H1 (cell line): ENCODE results near the gene NDUFA11. TPM values are rescaled to one million over a fixed set of nuclear protein-coding genes. Genes with fewer than 3 reads are reported as not detected.

Experiments
- CTCF ChIA-PET: fragments of 300-600 bp; sonication (Branson Sonifier 250); formaldehyde crosslinking; loops from one replicate; lab custom pipeline; 2021; ENCODE audit not compliant: partially characterized antibody; lab: Charles Lee
- POLR2A ChIA-PET: fragments of 300-600 bp; sonication (Branson Sonifier 250); formaldehyde crosslinking; loops from one replicate; lab custom pipeline; 2021; ENCODE audit warnings: inconsistent platforms; ENCODE audit not compliant: partially characterized antibody; lab: Charles Lee
- DNase-seq, 2 experiments: peaks; one replicate each; pipeline versions ENCODE4 v3.0.0 to v3.0.0-alpha.2; 2010 to 2022; ENCODE audit warnings: low spot score in 2 of 2, low read depth in 1 of 2, mixed read lengths in 1 of 2
- FAIRE-seq: peaks from 2 replicates; lab custom pipeline; 2011; peaks lifted over from hg19 to GRCh38; lab: Jason Lieb, UNC
- H2AFZ ChIP-seq: 2 replicates; pipeline ENCODE4 v1.8.1; 2012; ENCODE audit warnings: low read length, inconsistent platforms
- H2AK5ac ChIP-seq: 2 replicates; pipeline ENCODE4 v1.6.1; 2013; ENCODE audit warnings: low read depth, low read length
- H2BK120ac ChIP-seq: replicated peaks from 2 replicates; pipeline ENCODE3; 2013; ENCODE audit warnings: low read depth, low read length, inconsistent platforms
- H2BK12ac ChIP-seq: 2 replicates; pipeline ENCODE4 v1.6.1; 2013; ENCODE audit warnings: low read depth, low read length
- H2BK15ac ChIP-seq: 2 replicates; pipeline ENCODE4 v1.6.1; 2013; ENCODE audit warnings: low read length
- H2BK20ac ChIP-seq: 2 replicates; pipeline ENCODE4 v1.6.1; 2013; ENCODE audit warnings: low read length
- H2BK5ac ChIP-seq: 2 replicates; pipeline ENCODE4 v1.6.1; 2013; ENCODE audit warnings: low read depth, low read length
- H3K14ac ChIP-seq: 2 replicates; pipeline ENCODE4 v1.6.1; 2013; ENCODE audit warnings: inconsistent platforms; ENCODE audit not compliant: insufficient read length
- H3K18ac ChIP-seq: 2 replicates; pipeline ENCODE4 v1.6.1; 2013; ENCODE audit warnings: low read length; ENCODE audit errors: extremely low read depth
- H3K23ac ChIP-seq: 2 replicates; pipeline ENCODE4 v1.6.1; 2013; ENCODE audit warnings: inconsistent platforms; ENCODE audit not compliant: insufficient read length
- H3K23me2 ChIP-seq: 2 replicates; pipeline ENCODE4 v1.6.1; 2013; ENCODE audit warnings: low read depth, low read length
- H3K27ac ChIP-seq: 2 replicates; pipeline ENCODE4 v1.6.1; 2011; ENCODE audit warnings: low read depth, low read length, inconsistent platforms
- H3K27me3 ChIP-seq, 4 experiments: replicated peaks in 1 of 4; 1 replicate in 1 of 4; 2 replicates in 3 of 4; pipeline versions ENCODE4 v1.6.1 to v1.8.1; 2011 to 2013; ENCODE audit warnings: low read length in 3 of 4, mild to moderate bottlenecking in 3 of 4, inconsistent platforms in 2 of 4, mixed read lengths in 2 of 4, moderate library complexity in 1 of 4; ENCODE audit not compliant: control insufficient read depth in 3 of 4, insufficient read depth in 3 of 4; ENCODE audit errors: extremely low read depth in 1 of 4
- H3K36me3 ChIP-seq, 4 experiments: 2 replicates each; pipeline versions ENCODE4 v1.6.1 to v1.8.1; 2011 to 2013; ENCODE audit warnings: mild to moderate bottlenecking in 4 of 4, low read length in 3 of 4, moderate library complexity in 2 of 4, control low read depth in 1 of 4, inconsistent platforms in 1 of 4; ENCODE audit not compliant: insufficient read depth in 4 of 4, control insufficient read depth in 2 of 4
- H3K4ac ChIP-seq: replicated peaks from 2 replicates; pipeline ENCODE3; 2013; ENCODE audit warnings: low read length, low read depth, mixed read lengths, inconsistent platforms; ENCODE audit not compliant: insufficient read length
- H3K4me1 ChIP-seq, 4 experiments: replicated peaks in 1 of 4; 1 replicate in 1 of 4; 2 replicates in 3 of 4; pipeline versions ENCODE4 v1.6.1 to v1.8.1; 2011 to 2013; ENCODE audit warnings: low read length in 3 of 4, inconsistent platforms in 2 of 4, mixed read lengths in 1 of 4; ENCODE audit not compliant: insufficient read depth in 4 of 4, control insufficient read depth in 3 of 4
- H3K4me2 ChIP-seq, 2 experiments: 2 replicates each; pipeline versions ENCODE4 v1.6.1 to v1.8.1; 2011 to 2013; ENCODE audit warnings: low read depth in 2 of 2, low read length in 2 of 2, control low read depth in 1 of 2, inconsistent platforms in 1 of 2, mild to moderate bottlenecking in 1 of 2; ENCODE audit not compliant: insufficient read depth in 1 of 2
- H3K4me3 ChIP-seq, 4 experiments: fragments of 200-600, 300-600 bp in 1 of 4; sonication (generic), shearing (Covaris generic), sonication (Bioruptor Twin) in 1 of 4; 2 replicates each; pipeline versions ENCODE4 v1.5.1 to v1.8.1; 2011 to 2016; ENCODE audit warnings: low read length in 4 of 4, low read depth in 3 of 4, control low read depth in 2 of 4, inconsistent platforms in 2 of 4, mild to moderate bottlenecking in 2 of 4, mixed read lengths in 1 of 4, moderate library complexity in 1 of 4; ENCODE audit not compliant: insufficient read depth in 2 of 4; ENCODE audit errors: extremely low read depth in 1 of 4
- H3K56ac ChIP-seq: replicated peaks from 2 replicates; pipeline ENCODE3; 2013; ENCODE audit warnings: low read depth, mild to moderate bottlenecking, mixed read lengths, low read length, inconsistent platforms; ENCODE audit not compliant: insufficient read length
- H3K79me1 ChIP-seq: 2 replicates; pipeline ENCODE4 v1.6.1; 2013; ENCODE audit warnings: low read depth, low read length, control low read depth
- H3K79me2 ChIP-seq, 2 experiments: 2 replicates each; pipeline versions ENCODE4 v1.6.1 to v1.8.1; 2012 to 2013; ENCODE audit warnings: low read length in 2 of 2, mild to moderate bottlenecking in 2 of 2, inconsistent platforms in 1 of 2; ENCODE audit not compliant: insufficient read depth in 2 of 2, control insufficient read depth in 1 of 2
- H3K9ac ChIP-seq, 4 experiments: replicated peaks in 1 of 4; 1 replicate in 1 of 4; 2 replicates in 3 of 4; pipeline versions ENCODE4 v1.6.1 to v1.8.1; 2011 to 2013; ENCODE audit warnings: low read depth in 3 of 4, low read length in 3 of 4, control low read depth in 2 of 4, mild to moderate bottlenecking in 2 of 4, moderate library complexity in 2 of 4, inconsistent platforms in 1 of 4; ENCODE audit errors: extremely low read depth in 1 of 4
- H3K9me3 ChIP-seq, 2 experiments: 2 replicates each; pipeline versions ENCODE4 v1.6.1 to v1.8.1; 2012 to 2013; ENCODE audit warnings: mild to moderate bottlenecking in 2 of 2, moderate library complexity in 2 of 2, control low read depth in 1 of 2, inconsistent platforms in 1 of 2, low read depth in 1 of 2, low read length in 1 of 2, mixed read lengths in 1 of 2; ENCODE audit not compliant: insufficient read depth in 2 of 2
- H4K20me1 ChIP-seq, 2 experiments: replicated peaks in 1 of 2; 2 replicates each; pipeline versions ENCODE3 to v1.8.1; 2011 to 2013; ENCODE audit warnings: inconsistent platforms in 2 of 2, low read length in 2 of 2, mild to moderate bottlenecking in 1 of 2; ENCODE audit not compliant: insufficient read depth in 2 of 2, control insufficient read depth in 1 of 2
- H4K5ac ChIP-seq: 2 replicates; pipeline ENCODE4 v1.6.1; 2013; ENCODE audit warnings: low read length, low read depth, mixed read lengths, inconsistent platforms; ENCODE audit not compliant: insufficient read length
- H4K8ac ChIP-seq: 2 replicates; pipeline ENCODE4 v1.8.0; 2013; ENCODE audit warnings: mild to moderate bottlenecking, moderate library complexity, low read length, inconsistent platforms; ENCODE audit not compliant: insufficient read depth; ENCODE audit errors: extremely low read depth
- H4K91ac ChIP-seq: replicated peaks from 2 replicates; pipeline ENCODE3; 2013; ENCODE audit warnings: low read length, mixed read lengths, inconsistent platforms; ENCODE audit not compliant: insufficient read length
- ATF3 ChIP-seq: IDR thresholded peaks from 2 replicates; pipeline ENCODE4 v1.6.1; 2011; ENCODE audit warnings: low read depth, mild to moderate bottlenecking, low read length; ENCODE audit not compliant: insufficient read depth
- CBX8 ChIP-seq: fragments of 300-800, 300-1000 bp; sonication (generic); IDR thresholded peaks from 2 replicates; pipeline ENCODE4 v1.7.1; 2016; ENCODE audit warnings: low read depth, low read length, borderline replicate concordance
- CHD1 ChIP-seq: IDR thresholded peaks from 2 replicates; pipeline ENCODE4 v1.6.1; 2012; ENCODE audit warnings: low read depth, low read length, improper control_type of control experiment
- CHD2 ChIP-seq: IDR thresholded peaks from 2 replicates; pipeline ENCODE4 v1.6.1; 2012; ENCODE audit warnings: low read length, improper control_type of control experiment
- CREB1 ChIP-seq: IDR thresholded peaks from 2 replicates; pipeline ENCODE4 v1.6.1; 2012; ENCODE audit warnings: inconsistent platforms
- EGR1 ChIP-seq: IDR thresholded peaks from 2 replicates; pipeline ENCODE4 v1.6.1; 2011; ENCODE audit warnings: low read depth, low read length, borderline replicate concordance
- NANOG ChIP-seq: IDR thresholded peaks from 2 replicates; pipeline ENCODE4 v1.6.1; 2011; ENCODE audit warnings: low read length, low read depth, mild to moderate bottlenecking, inconsistent platforms; ENCODE audit not compliant: insufficient read depth, poor library complexity, severe bottlenecking
- POLR2A ChIP-seq, 2 experiments: IDR thresholded peaks; 1 replicate in 1 of 2; 2 replicates in 1 of 2; pipeline ENCODE4 v1.6.1; 2011; ENCODE audit warnings: low read depth in 2 of 2, low read length in 2 of 2, mild to moderate bottlenecking in 2 of 2; ENCODE audit errors: control extremely low read depth in 1 of 2
- POLR2AphosphoS5 ChIP-seq: IDR thresholded peaks from 2 replicates; pipeline ENCODE4 v1.6.1; 2011; ENCODE audit warnings: low read depth, low read length
- POU5F1 ChIP-seq: IDR thresholded peaks from 2 replicates; pipeline ENCODE4 v1.6.1; 2011; ENCODE audit warnings: low read depth, mild to moderate bottlenecking, low read length, moderate library complexity
- RFX5 ChIP-seq: IDR thresholded peaks from 2 replicates; pipeline ENCODE4 v1.6.1; 2011; ENCODE audit warnings: low read depth, low read length, improper control_type of control experiment, borderline replicate concordance
- SIRT6 ChIP-seq: IDR thresholded peaks from one replicate; pipeline ENCODE4 v1.7.1; 2012; ENCODE audit warnings: low read length, inconsistent platforms
- SIX5 ChIP-seq: IDR thresholded peaks from 2 replicates; pipeline ENCODE4 v1.6.1; 2011; ENCODE audit warnings: mild to moderate bottlenecking, low read depth, low read length
- SP1 ChIP-seq: IDR thresholded peaks from 2 replicates; pipeline ENCODE4 v1.6.1; 2011; ENCODE audit warnings: low read depth, low read length
- SP2 ChIP-seq: IDR thresholded peaks from 2 replicates; pipeline ENCODE4 v1.6.1; 2012; ENCODE audit warnings: mild to moderate bottlenecking, low read length, inconsistent platforms
- TCF12 ChIP-seq: IDR thresholded peaks from 2 replicates; pipeline ENCODE4 v1.6.1; 2011; ENCODE audit warnings: low read depth, mild to moderate bottlenecking, low read length
- WGBS, 2 experiments: shearing (Covaris generic) in 1 of 2; methylation state at CpG; one replicate each; pipeline versions ENCODE4 v1.1.6 to v1.1.7; 2013 to 2015; ENCODE audit warnings: low lambda C conversion rate in 2 of 2, mixed read lengths in 2 of 2, inconsistent platforms in 1 of 2, low coverage in 1 of 2, missing lambda C conversion rate in 1 of 2; ENCODE audit not compliant: insufficient replicate concordance in 2 of 2, insufficient coverage in 1 of 2, insufficient read length in 1 of 2; ENCODE audit errors: extremely low coverage in 1 of 2, missing lambda C conversion rate in 1 of 2; 5-methylcytosine and 5-hydroxymethylcytosine counted together
- polyA plus RNA-seq, 7 experiments: library from polyadenylated mRNA; depleted of rRNA in 3 of 7; stranded (reverse) in 5 of 7; unstranded in 2 of 7; fragments of >200 nt in 5 of 7; fragments of 200-250 nt in 2 of 7; gene quantifications; 1 replicate in 5 of 7; 2 replicates in 1 of 7; 4 replicates in 1 of 7; pipeline versions ENCODE4 v1.2.1 to v1.2.3, GENCODE V29; 2011 to 2013; ENCODE audit warnings: missing spikeins in 2 of 7, mixed read lengths in 2 of 7
- total RNA-seq: library from RNA; stranded (reverse); fragmentation: NEBNext Ultra II Directional; extraction: Animal tissue kit (Norgen Biotek cat#: 25700); gene quantifications from 2 replicates; pipeline ENCODE4 v1.2.1, GENCODE V29; 2021

NDUFA11 gene
- total and polyA plus RNA-seq, 2 of the 8 experiments (the other 6 are each of a cell fraction or from before 2014, with no cell fraction given), result 205 to 1,037 TPM

GRCh38 chr19:5923356-5923755, 19.8 kb upstream of the NDUFA11 start:
- H3K27me3 ChIP-seq, result no peaks in the 10 kb centered on the region; a peak in 1 of 7 replicates
- H2BK15ac ChIP-seq, result no peak overlapping the region
- ChIA-PET CTCF (interaction anchor here (1.0 to 1.4 kb wide), 3 partner anchors 11 to 120 kb away, joined by 3 to 5 read pairs (median 3); no protein-coding TSS in a partner anchor), POLR2A (no interaction called here)
- no peaks in the 10 kb centered on the region for H3K9me3 ChIP-seq
- peaks cover 3 to 21% of the 10 kb centered on the region in 2 experiments for H4K20me1 ChIP-seq
- FAIRE-seq, result no peak
- no peak overlapping the region for H2AK5ac ChIP-seq
- H3K23me2 ChIP-seq, result no peaks in the 10 kb centered on the region
- H3K9ac ChIP-seq, result no peak overlapping the region
- H2BK20ac ChIP-seq, result no peak overlapping the region
- no peak overlapping the region for H3K4me2 ChIP-seq
- no peak overlapping the region for H2AFZ ChIP-seq
- H3K27ac ChIP-seq, result no peak overlapping the region
- no peak for DNase-seq
- no peak overlapping the region for H4K91ac ChIP-seq
- no peak overlapping the region for H3K56ac ChIP-seq
- H3K18ac ChIP-seq, result no peak overlapping the region
- H4K5ac ChIP-seq, result no peak overlapping the region
- H3K4ac ChIP-seq, result no peak overlapping the region
- no peaks in the 10 kb centered on the region for H3K79me2 ChIP-seq
- H3K14ac ChIP-seq, result no peak overlapping the region
- H2BK5ac ChIP-seq, result no peak overlapping the region
- H4K8ac ChIP-seq, result no peak overlapping the region
- no peak overlapping the region for H3K23ac ChIP-seq
- H3K36me3 ChIP-seq, result peaks cover 19 to 57% (median 50%) of the 10 kb centered on the region in 4 experiments
- H3K4me3 ChIP-seq, result no peak overlapping the region
- H3K79me1 ChIP-seq, result no peaks in the 10 kb centered on the region
- WGBS, 2 experiments, result 86% methylated on average over 16 of the region's 16 CpGs; no CpG with 5 or more reads in 1 of the 2 experiments
- no peak overlapping the region for H2BK12ac ChIP-seq
- no peaks in the 10 kb centered on the region for H3K4me1 ChIP-seq
- H2BK120ac ChIP-seq, result no peak overlapping the region
- TF ChIP-seq SP2 (no peak), EGR1 (no peak), POLR2AphosphoS5 (no peak), CREB1 (no peak), CHD2 (no peak), NANOG (no peak), SIX5 (no peak), RFX5 (no peak), CHD1 (no peak), SP1 (no peak), POU5F1 (no peak), CBX8 (no peak), ATF3 (no peak), SIRT6 (no peak), POLR2A (IDR thresholded peaks at IDR 0.05; ENCODE audit: control extremely low read depth in 1 of 2, low read depth in 2 of 2, low read length in 2 of 2) (no peak), TCF12 (no peak)
